Mononuclear cell (primary cell): ENCODE results near the gene SLC35B4. TPM values are rescaled to one million over a fixed set of nuclear protein-coding genes. Genes with fewer than 3 reads are reported as not detected.

ENCODE experiments used
- H3K27me3 ChIP-seq: 2 replicates; pipeline ENCODE4 v1.6.0; 2011; ENCODE audit warnings: low read length, control low read depth; ENCODE audit not compliant: insufficient read depth
- H3K4me1 ChIP-seq: 2 replicates; pipeline ENCODE4 v1.5.1; 2011; ENCODE audit warnings: mild to moderate bottlenecking, low read length, control low read depth; ENCODE audit not compliant: insufficient read depth
- H3K4me3 ChIP-seq: 2 replicates; pipeline ENCODE4 v1.5.1; 2011; ENCODE audit warnings: mild to moderate bottlenecking, low read length, moderate library complexity
- H3K9me3 ChIP-seq: 2 replicates; pipeline ENCODE4 v1.5.1; 2011; ENCODE audit warnings: low read depth, mild to moderate bottlenecking, control low read depth, low read length
- total RNA-seq: library from RNA; depleted of rRNA; stranded (reverse); fragments of >200 nt; gene quantifications from one replicate; pipeline ENCODE4 v1.2.3, GENCODE V29; 2012

Gene SLC35B4
- total RNA-seq, 1 donor: 6.8 TPM

- no peaks in the 10 kb centered on the region for H3K27me3 ChIP-seq
- no peak overlapping the region for H3K4me3 ChIP-seq
- no peaks in the 10 kb centered on the region for H3K4me1 ChIP-seq
- no peaks in the 10 kb centered on the region for H3K9me3 ChIP-seq
Measured at GRCh38 chr7:134347567-134347966, 30.8 kb upstream of the SLC35B4 start.

GRCh38 chr7:134343796-134344195 lies 27.1 kb upstream of the SLC35B4 start:
- Histone ChIP-seq H3K9me3 (no peaks in the 10 kb centered on the region), H3K4me1 (no peaks in the 10 kb centered on the region), H3K4me3 (no peak overlapping the region), H3K27me3 (peaks cover 6% of the 10 kb centered on the region)

- Histone ChIP-seq H3K4me1 (no peaks in the 10 kb centered on the region), H3K4me3 (no peak overlapping the region), H3K9me3 (no peaks in the 10 kb centered on the region), H3K27me3 (peaks cover 6% of the 10 kb centered on the region)
Measured at GRCh38 chr7:134343136-134343535, 26.4 kb upstream of the SLC35B4 start.

DNA sequence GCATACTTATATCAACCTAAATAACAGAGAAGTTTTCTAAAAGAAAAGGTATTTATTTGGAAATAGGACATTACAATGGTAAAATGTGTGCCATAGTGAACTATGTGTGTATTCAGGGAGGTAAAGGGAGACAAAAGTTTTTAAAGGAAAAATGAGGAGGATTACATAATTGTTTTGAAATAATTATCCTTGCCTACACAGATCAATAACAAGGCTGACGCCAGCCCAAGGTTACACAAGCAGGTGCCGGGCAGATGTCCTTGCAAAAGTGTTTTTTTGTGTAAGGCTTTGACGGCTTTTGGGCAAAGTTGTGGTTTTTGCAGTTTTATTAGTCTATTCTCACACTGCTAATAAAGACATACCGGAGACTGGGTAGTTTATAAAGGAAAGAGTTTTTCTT lies 22.7 kb upstream of the SLC35B4 start:
- Histone ChIP-seq H3K4me3 (no peak overlapping the region), H3K4me1 (no peaks in the 10 kb centered on the region), H3K27me3 (peaks cover 6% of the 10 kb centered on the region), H3K9me3 (no peaks in the 10 kb centered on the region)

GRCh38 chr7:134337980-134338379 lies 21.2 kb upstream of the SLC35B4 start:
- H3K27me3 ChIP-seq: peaks cover 6% of the 10 kb centered on the region
- H3K9me3 ChIP-seq: no peaks in the 10 kb centered on the region
- no peak overlapping the region for H3K4me3 ChIP-seq
- H3K4me1 ChIP-seq: no peaks in the 10 kb centered on the region

GRCh38 chr7:134334408-134334807 lies 17.7 kb upstream of the SLC35B4 start:
- no peaks in the 10 kb centered on the region for H3K4me1 ChIP-seq
- H3K9me3 ChIP-seq: no peaks in the 10 kb centered on the region
- no peak overlapping the region for H3K4me3 ChIP-seq
- no peaks in the 10 kb centered on the region for H3K27me3 ChIP-seq

- Histone ChIP-seq H3K4me3 (no peak overlapping the region), H3K4me1 (no peaks in the 10 kb centered on the region), H3K27me3 (no peaks in the 10 kb centered on the region), H3K9me3 (no peaks in the 10 kb centered on the region)
Measured at GRCh38 chr7:134333943-134334342, 17.2 kb upstream of the SLC35B4 start.

DNA sequence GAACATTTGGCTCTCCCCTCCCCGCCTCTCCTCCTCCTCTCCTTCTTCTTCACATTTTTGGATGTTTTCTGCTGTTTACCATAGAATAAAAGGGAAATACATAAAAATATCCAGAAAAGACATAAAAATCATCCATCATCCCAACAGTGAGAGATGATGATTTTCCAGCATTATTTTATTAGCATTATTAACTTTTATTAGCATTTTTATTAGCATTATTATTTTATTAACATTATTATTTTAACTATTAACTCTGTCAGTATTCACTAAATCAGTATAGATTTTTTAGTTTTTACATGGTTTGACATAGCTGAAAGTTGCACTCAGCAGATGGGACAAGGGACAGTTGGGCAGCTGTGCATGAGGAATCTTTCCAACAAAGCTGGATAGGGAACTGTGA lies 16.2 kb upstream of the SLC35B4 start:
- H3K4me1 ChIP-seq: no peaks in the 10 kb centered on the region
- no peaks in the 10 kb centered on the region for H3K27me3 ChIP-seq
- H3K4me3 ChIP-seq: no peak overlapping the region
- H3K9me3 ChIP-seq: no peaks in the 10 kb centered on the region

GRCh38 chr7:134331393-134331792 lies 14.7 kb upstream of the SLC35B4 start:
- Histone ChIP-seq H3K27me3 (no peaks in the 10 kb centered on the region), H3K4me1 (no peaks in the 10 kb centered on the region), H3K4me3 (no peak overlapping the region)

GRCh38 chr7:134330974-134331373 lies 14.2 kb upstream of the SLC35B4 start:
- Histone ChIP-seq H3K27me3 (no peaks in the 10 kb centered on the region), H3K4me1 (no peaks in the 10 kb centered on the region), H3K4me3 (no peak overlapping the region), H3K9me3 (no peaks in the 10 kb centered on the region)

More at GRCh38 chr7:134331393-134331792, 14.7 kb upstream of the SLC35B4 start:
- no peaks in the 10 kb centered on the region for H3K9me3 ChIP-seq

DNA sequence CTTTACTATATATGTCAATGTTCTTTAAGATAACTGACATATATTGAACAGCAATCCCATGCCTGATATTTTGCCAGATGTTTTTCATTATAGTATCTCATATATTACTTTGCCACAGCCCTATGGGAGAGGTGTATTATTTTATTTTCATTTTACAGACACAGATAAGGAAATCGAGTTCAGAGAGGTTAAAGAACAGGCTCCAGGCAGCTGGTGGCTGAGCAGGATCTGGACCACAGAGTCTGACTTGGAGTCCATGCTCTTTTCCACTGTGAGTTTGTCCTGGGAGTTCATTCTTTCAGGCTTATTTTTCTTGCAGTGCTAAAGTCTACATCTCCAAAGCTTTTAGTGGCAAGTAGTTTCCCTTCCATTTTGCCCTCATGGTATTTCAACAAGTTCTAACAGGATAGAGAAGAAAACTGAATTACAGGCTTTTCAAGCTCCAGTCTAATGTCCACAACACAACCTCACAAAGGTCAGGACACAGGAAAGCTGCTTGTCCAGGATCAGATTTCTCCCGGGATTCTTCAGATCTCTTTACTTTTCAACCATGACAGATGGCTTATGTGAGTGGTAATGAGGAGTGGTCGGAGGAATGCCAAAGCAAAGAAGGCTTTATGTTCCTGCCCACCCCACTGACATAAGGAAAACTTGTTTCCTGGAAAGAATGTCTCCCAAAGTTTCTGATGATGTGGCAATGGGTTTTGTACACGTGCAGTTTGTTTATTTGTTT lies 13.1 kb upstream of the SLC35B4 start:
- H3K4me3 ChIP-seq: no peak overlapping the region
- no peaks in the 10 kb centered on the region for H3K27me3 ChIP-seq
- H3K4me1 ChIP-seq: no peaks in the 10 kb centered on the region
- no peaks in the 10 kb centered on the region for H3K9me3 ChIP-seq

DNA sequence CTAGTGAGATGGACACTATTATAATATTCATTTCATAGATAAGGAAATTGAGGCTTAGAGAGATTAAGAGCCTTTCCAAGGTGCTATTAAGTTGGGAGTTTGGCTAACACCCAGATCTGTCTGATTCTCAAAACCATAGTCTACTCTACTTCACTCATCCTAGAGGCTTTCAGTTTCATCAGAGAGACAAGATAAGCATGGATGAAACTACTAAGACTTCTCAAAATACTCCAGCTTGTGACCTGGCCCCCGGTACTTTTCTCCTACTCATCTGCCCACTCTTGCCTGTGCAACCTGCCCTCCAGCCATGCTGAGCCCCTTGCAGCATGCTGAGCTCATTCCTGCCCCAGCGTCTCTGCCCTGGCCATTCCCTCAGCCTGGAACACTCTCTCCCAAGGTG lies 12.2 kb upstream of the SLC35B4 start:
- no peaks in the 10 kb centered on the region for H3K27me3 ChIP-seq
- H3K4me1 ChIP-seq: no peaks in the 10 kb centered on the region
- H3K4me3 ChIP-seq: no peak overlapping the region
- H3K9me3 ChIP-seq: no peaks in the 10 kb centered on the region

GRCh38 chr7:134327896-134328295 lies 11.2 kb upstream of the SLC35B4 start:
- H3K4me3 ChIP-seq: no peak overlapping the region
- H3K4me1 ChIP-seq: no peaks in the 10 kb centered on the region
- H3K27me3 ChIP-seq: no peaks in the 10 kb centered on the region
- H3K9me3 ChIP-seq: no peaks in the 10 kb centered on the region

- Histone ChIP-seq H3K4me3 (no peak overlapping the region), H3K4me1 (no peaks in the 10 kb centered on the region), H3K9me3 (no peaks in the 10 kb centered on the region), H3K27me3 (peaks cover 14% of the 10 kb centered on the region)
Measured at GRCh38 chr7:134324107-134324506, 7.4 kb upstream of the SLC35B4 start.

- no peaks in the 10 kb centered on the region for H3K9me3 ChIP-seq
- peaks cover 14% of the 10 kb centered on the region for H3K27me3 ChIP-seq
- H3K4me1 ChIP-seq: peaks cover 14% of the 10 kb centered on the region
- H3K4me3 ChIP-seq: no peak overlapping the region
Measured at GRCh38 chr7:134320201-134320600, 3.5 kb upstream of the SLC35B4 start.

DNA sequence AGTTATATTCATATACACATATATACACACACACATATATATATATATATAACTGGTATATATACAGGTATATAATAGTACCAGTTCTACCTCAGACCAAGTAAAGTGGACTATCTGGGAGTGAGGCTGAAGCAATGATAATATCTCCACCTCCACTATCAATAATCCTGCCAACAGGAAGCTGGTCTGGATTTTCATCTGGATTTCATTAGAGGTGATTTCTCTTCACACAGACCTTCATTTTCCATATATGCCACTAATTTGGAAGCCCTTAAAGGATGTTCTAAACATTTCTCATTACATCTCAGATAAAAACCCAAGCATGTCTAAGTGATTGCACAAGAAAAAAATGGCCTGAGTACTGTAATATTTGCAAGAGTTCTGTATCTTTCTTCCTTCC lies 1.7 kb upstream of the SLC35B4 start:
- no peak overlapping the region for H3K4me3 ChIP-seq
- no peaks in the 10 kb centered on the region for H3K9me3 ChIP-seq
- peaks cover 14% of the 10 kb centered on the region for H3K4me1 ChIP-seq
- H3K27me3 ChIP-seq: peaks cover 14% of the 10 kb centered on the region
